Ectodermal cell (in vitro differentiated cells): ENCODE data around the gene DNASE1.

ENCODE experiments used
- H3K27ac ChIP-seq: 2 replicates; pipeline ENCODE4 v1.7.0; 2013; ENCODE audit warnings: mild to moderate bottlenecking, low read depth, low read length; ENCODE audit not compliant: insufficient read depth, poor library complexity, severe bottlenecking
- H3K27me3 ChIP-seq: 2 replicates; pipeline ENCODE4 v1.7.0; 2013; ENCODE audit warnings: mild to moderate bottlenecking, low read length; ENCODE audit not compliant: insufficient read depth, control insufficient read depth, poor library complexity, severe bottlenecking
- H3K36me3 ChIP-seq: one replicate; pipeline ENCODE4 v1.7.0; 2013; ENCODE audit warnings: low read length; ENCODE audit not compliant: control insufficient read depth, insufficient read depth
- H3K4me1 ChIP-seq: one replicate; pipeline ENCODE4 v1.7.0; 2013; ENCODE audit warnings: low read length; ENCODE audit not compliant: control insufficient read depth, insufficient read depth
- H3K4me3 ChIP-seq: 2 replicates; pipeline ENCODE4 v1.7.0; 2013; ENCODE audit warnings: low read depth, low read length, control low read depth; ENCODE audit not compliant: insufficient read depth
- H3K9me3 ChIP-seq: 2 replicates; pipeline ENCODE4 v1.7.0; 2013; ENCODE audit warnings: mild to moderate bottlenecking, low read length, moderate library complexity; ENCODE audit not compliant: control insufficient read depth
- WGBS, 2 experiments: methylation state at CpG; one replicate each; pipeline ENCODE4 v1.1.7; 2013; ENCODE audit warnings: missing lambda C conversion rate in 2 of 2; 5-methylcytosine and 5-hydroxymethylcytosine counted together

Gene DNASE1

GRCh38 chr16:3641801-3642396 is 12.6 kb upstream of the DNASE1 start:
- peaks cover 24% of the 10 kb centered on the region for H3K4me1 ChIP-seq
- H3K36me3 ChIP-seq: no peaks in the 10 kb centered on the region
- 93 to 95% methylated on average over 9 of the region's 9 CpGs for WGBS, 2 experiments
- no peak overlapping the region for H3K4me3 ChIP-seq
- H3K9me3 ChIP-seq: no peaks in the 10 kb centered on the region
- no peak overlapping the region for H3K27ac ChIP-seq
- no peaks in the 10 kb centered on the region for H3K27me3 ChIP-seq

GRCh38 chr16:3642397-3643094 is 11.9 kb upstream of the DNASE1 start:
- Histone ChIP-seq H3K9me3 (no peaks in the 10 kb centered on the region), H3K27ac (no peak overlapping the region)
- 85 to 88% methylated on average over 21 of the region's 21 CpGs for WGBS, 2 experiments

GRCh38 chr16:3643095-3643730 is 11.3 kb upstream of the DNASE1 start:
- H3K4me1 ChIP-seq: peaks cover 25% of the 10 kb centered on the region
- H3K36me3 ChIP-seq: no peaks in the 10 kb centered on the region
- no peak overlapping the region for H3K4me3 ChIP-seq
- H3K27me3 ChIP-seq: no peaks in the 10 kb centered on the region
- H3K27ac ChIP-seq: no peak overlapping the region
- H3K9me3 ChIP-seq: no peaks in the 10 kb centered on the region
- WGBS, 2 experiments: 92% methylated on average over 14 of the region's 14 CpGs

More at GRCh38 chr16:3642397-3643094, 11.9 kb upstream of the DNASE1 start:
- peaks cover 25% of the 10 kb centered on the region for H3K4me1 ChIP-seq
- H3K4me3 ChIP-seq: no peak overlapping the region
- no peaks in the 10 kb centered on the region for H3K36me3 ChIP-seq
- H3K27me3 ChIP-seq: no peaks in the 10 kb centered on the region

GRCh38 chr16:3645108-3645503 is 9.4 kb upstream of the DNASE1 start:
- WGBS, 2 experiments: 16 to 22% methylated on average over 6 of the region's 6 CpGs
- no peaks in the 10 kb centered on the region for H3K9me3 ChIP-seq
- no peaks in the 10 kb centered on the region for H3K27me3 ChIP-seq
- no peaks in the 10 kb centered on the region for H3K36me3 ChIP-seq
- H3K4me3 ChIP-seq: no peak overlapping the region
- peaks cover 22% of the 10 kb centered on the region for H3K4me1 ChIP-seq
- peak overlapping the region; percentile 79 for H3K27ac ChIP-seq

GRCh38 chr16:3645504-3646347 is 8.8 kb upstream of the DNASE1 start:
- no peaks in the 10 kb centered on the region for H3K27me3 ChIP-seq
- H3K27ac ChIP-seq: peak overlapping the region; percentile 79
- H3K36me3 ChIP-seq: no peaks in the 10 kb centered on the region
- H3K9me3 ChIP-seq: no peaks in the 10 kb centered on the region
- H3K4me1 ChIP-seq: peaks cover 20% of the 10 kb centered on the region
- 27% methylated on average over 19 of the region's 19 CpGs for WGBS, 2 experiments
- no peak overlapping the region for H3K4me3 ChIP-seq

- no peaks in the 10 kb centered on the region for H3K27me3 ChIP-seq
- H3K36me3 ChIP-seq: no peaks in the 10 kb centered on the region
- H3K27ac ChIP-seq: no peak overlapping the region
- 88 to 89% methylated on average over 15 of the region's 15 CpGs for WGBS, 2 experiments
- H3K4me1 ChIP-seq: peaks cover 20% of the 10 kb centered on the region
- H3K9me3 ChIP-seq: no peaks in the 10 kb centered on the region
- H3K4me3 ChIP-seq: no peak overlapping the region
Measured at GRCh38 chr16:3646348-3646920, 8.1 kb upstream of the DNASE1 start.

- no peak overlapping the region for H3K4me3 ChIP-seq
- peaks cover 12% of the 10 kb centered on the region for H3K4me1 ChIP-seq
- no peaks in the 10 kb centered on the region for H3K27me3 ChIP-seq
- no peak overlapping the region for H3K27ac ChIP-seq
- 93 to 95% methylated on average over 13 of the region's 13 CpGs for WGBS, 2 experiments
- H3K9me3 ChIP-seq: no peaks in the 10 kb centered on the region
- peaks cover 8% of the 10 kb centered on the region for H3K36me3 ChIP-seq
Measured at GRCh38 chr16:3650631-3651265, 3.7 kb upstream of the DNASE1 start.

GRCh38 chr16:3651461-3652372 is 2.8 kb upstream of the DNASE1 start:
- H3K27me3 ChIP-seq: no peaks in the 10 kb centered on the region
- peaks cover 3% of the 10 kb centered on the region for H3K4me1 ChIP-seq
- peaks cover 12% of the 10 kb centered on the region for H3K36me3 ChIP-seq
- H3K27ac ChIP-seq: no peak overlapping the region
- no peak overlapping the region for H3K4me3 ChIP-seq
- no peaks in the 10 kb centered on the region for H3K9me3 ChIP-seq
- 87 to 88% methylated on average over 18 of the region's 18 CpGs for WGBS, 2 experiments
